ENCODE results near the gene TMEM116. TPM values are rescaled to one million over a fixed set of nuclear protein-coding genes. Genes with fewer than 3 reads are reported as not detected.
"Not testable (repeated sequence)": the region's sequence is repeated elsewhere in the genome, so short reads cannot be mapped to it uniquely, and the experiment has no call there.

The TMEM116 gene
- total RNA-seq, 1 donor from 2014 or later = 9.9 TPM

- Mint-ChIP-seq H3K36me3 (ENCODE audit: unreplicated experiment) (peaks cover 15% of the 10 kb centered on the region), H3K27ac (ENCODE audit: unreplicated experiment) (no peak overlapping the region), H3K27me3 (ENCODE audit: unreplicated experiment) (no peaks in the 10 kb centered on the region), H3K9me3 (ENCODE audit: unreplicated experiment) (peaks cover 8% of the 10 kb centered on the region), H3K4me1 (ENCODE audit: unreplicated experiment) (no peaks in the 10 kb centered on the region), H3K4me3 (ENCODE audit: unreplicated experiment) (no peak overlapping the region)
- DNase-seq (ENCODE audit: extremely low spot score, unreplicated experiment) = no peak
- no peak for TF ChIP-seq CTCF (IDR thresholded peaks at IDR 0.05)
These were observed 37.6 kb downstream of the TMEM116 start for GRCh38 chr12:111975161-111975931.

GRCh38 chr12:111971800-111972199, 41.2 kb downstream of the TMEM116 start:
- Mint-ChIP-seq H3K9me3 (ENCODE audit: unreplicated experiment) (peaks cover 8% of the 10 kb centered on the region), H3K27me3 (ENCODE audit: unreplicated experiment) (no peaks in the 10 kb centered on the region), H3K36me3 (ENCODE audit: unreplicated experiment) (peaks cover 9% of the 10 kb centered on the region), H3K4me1 (ENCODE audit: unreplicated experiment) (no peaks in the 10 kb centered on the region), H3K4me3 (ENCODE audit: unreplicated experiment) (no peak overlapping the region), H3K27ac (ENCODE audit: unreplicated experiment) (no peak overlapping the region)
- no peak for DNase-seq (ENCODE audit: extremely low spot score, unreplicated experiment)
- TF ChIP-seq CTCF (IDR thresholded peaks at IDR 0.05) = no peak

GRCh38 chr12:111964935-111965334, 48.0 kb downstream of the TMEM116 start:
- no peak for DNase-seq (ENCODE audit: extremely low spot score, unreplicated experiment)
- no peaks in the 10 kb centered on the region for H3K27me3 Mint-ChIP-seq (ENCODE audit: unreplicated experiment)
- peaks cover 21% of the 10 kb centered on the region for H3K9me3 Mint-ChIP-seq (ENCODE audit: unreplicated experiment)
- TF ChIP-seq CTCF (IDR thresholded peaks at IDR 0.05) = no peak
- no peak overlapping the region for H3K27ac Mint-ChIP-seq (ENCODE audit: unreplicated experiment)
- H3K4me3 Mint-ChIP-seq (ENCODE audit: unreplicated experiment) = no peak overlapping the region
- H3K4me1 Mint-ChIP-seq (ENCODE audit: unreplicated experiment) = no peaks in the 10 kb centered on the region
- peaks cover 24% of the 10 kb centered on the region for H3K36me3 Mint-ChIP-seq (ENCODE audit: unreplicated experiment)

- not testable (repeated sequence) for H3K27ac Mint-ChIP-seq (ENCODE audit: unreplicated experiment); H3K4me1 Mint-ChIP-seq (ENCODE audit: unreplicated experiment); H3K4me3 Mint-ChIP-seq (ENCODE audit: unreplicated experiment); H3K27me3 Mint-ChIP-seq (ENCODE audit: unreplicated experiment); DNase-seq (ENCODE audit: extremely low spot score, unreplicated experiment)
- Mint-ChIP-seq H3K36me3 (ENCODE audit: unreplicated experiment) (peaks cover 29% of the 10 kb centered on the region), H3K9me3 (ENCODE audit: unreplicated experiment) (peaks cover 28% of the 10 kb centered on the region)
These were observed 53.4 kb downstream of the TMEM116 start for GRCh38 chr12:111959518-111959917.

- not testable (repeated sequence) for DNase-seq (ENCODE audit: extremely low spot score, unreplicated experiment); H3K4me1 Mint-ChIP-seq (ENCODE audit: unreplicated experiment); H3K4me3 Mint-ChIP-seq (ENCODE audit: unreplicated experiment); H3K27me3 Mint-ChIP-seq (ENCODE audit: unreplicated experiment); H3K27ac Mint-ChIP-seq (ENCODE audit: unreplicated experiment)
- Mint-ChIP-seq H3K36me3 (ENCODE audit: unreplicated experiment) (peaks cover 25% of the 10 kb centered on the region), H3K9me3 (ENCODE audit: unreplicated experiment) (peaks cover 27% of the 10 kb centered on the region)
These were observed 55.7 kb downstream of the TMEM116 start for GRCh38 chr12:111957224-111957623.

GRCh38 chr12:111954969-111955368, 58.0 kb downstream of the TMEM116 start:
- Mint-ChIP-seq H3K27ac (ENCODE audit: unreplicated experiment) (no peak overlapping the region), H3K27me3 (ENCODE audit: unreplicated experiment) (no peaks in the 10 kb centered on the region), H3K36me3 (ENCODE audit: unreplicated experiment) (peaks cover 7% of the 10 kb centered on the region), H3K9me3 (ENCODE audit: unreplicated experiment) (peaks cover 7% of the 10 kb centered on the region), H3K4me1 (ENCODE audit: unreplicated experiment) (peaks cover 1% of the 10 kb centered on the region), H3K4me3 (ENCODE audit: unreplicated experiment) (no peak overlapping the region)
- no peak for DNase-seq (ENCODE audit: extremely low spot score, unreplicated experiment)
- no peak for TF ChIP-seq CTCF (IDR thresholded peaks at IDR 0.05)
